HepG2 (cell line): ENCODE results near the gene SPOCD1. TPM values are rescaled to one million over a fixed set of nuclear protein-coding genes. Genes with fewer than 3 reads are reported as not detected.

ENCODE experiments used
- BCLAF1 ChIP-seq: fragments of 450-650 bp; IDR thresholded peaks from 2 replicates; pipeline ENCODE4 v1.6.1; 2017; ENCODE audit warnings: mild to moderate bottlenecking
- CEBPZ ChIP-seq: IDR thresholded peaks from 2 replicates; pipeline ENCODE4 v1.6.1; 2012; ENCODE audit warnings: low read length, improper control_type of control experiment
- HCFC1 ChIP-seq: fragments of 150-350 bp; IDR thresholded peaks from 2 replicates; pipeline ENCODE4 v1.6.1; 2014; ENCODE audit warnings: low read depth, low read length
- HMGXB4 ChIP-seq, 2 experiments: sonication (generic) in 1 of 2; formaldehyde crosslinking in 1 of 2; IDR thresholded peaks; 2 replicates each; pipeline versions ENCODE4 v1.4.0 to v1.6.1; 2018 to 2020; ENCODE audit warnings: missing genetic modification reagents in 2 of 2, borderline replicate concordance in 1 of 2, low read depth in 1 of 2, mild to moderate bottlenecking in 1 of 2, missing biosample characterization in 1 of 2
- PLSCR1 ChIP-seq: sonication (generic); formaldehyde crosslinking; IDR thresholded peaks from 2 replicates; pipeline ENCODE4 v1.5.0; 2020; ENCODE audit warnings: missing genetic modification reagents, mild to moderate bottlenecking, borderline replicate concordance
- SSRP1 ChIP-seq: IDR thresholded peaks from 2 replicates; pipeline ENCODE4 v1.6.1; 2016; ENCODE audit warnings: control low read depth
- ZNF292 ChIP-seq: sonication (generic); formaldehyde crosslinking; IDR thresholded peaks from 2 replicates; pipeline ENCODE4 v1.8.1; 2022; ENCODE audit warnings: mild to moderate bottlenecking, low read depth, missing genetic modification reagents, borderline replicate concordance
- ZNF318 ChIP-seq: sonication (generic); formaldehyde crosslinking; IDR thresholded peaks from 2 replicates; pipeline ENCODE4 v1.4.0; 2020; ENCODE audit warnings: mild to moderate bottlenecking, missing genetic modification reagents
- ZNF589 ChIP-seq: sonication (generic); formaldehyde crosslinking; conservative IDR thresholded peaks from 2 replicates; pipeline ENCODE4 v1.8.0; 2022; ENCODE audit warnings: mild to moderate bottlenecking, moderate library complexity, missing genetic modification reagents
- polyA plus RNA-seq, 8 experiments: library from polyadenylated mRNA; depleted of rRNA in 3 of 8; stranded (reverse) in 7 of 8; unstranded in 1 of 8; fragments of >200 nt; fragmentation: Illumina TruSeq in 4 of 8; extraction: Trizol in 4 of 8; gene quantifications; 2 replicates each; pipeline versions ENCODE4 v1.2.1 to v1.2.3, GENCODE V29; 2011 to 2016; ENCODE audit warnings: low read depth in 4 of 8, missing spikeins in 1 of 8, mixed read lengths in 1 of 8; ENCODE audit not compliant: insufficient read depth in 1 of 8
- total RNA-seq, 5 experiments: library from RNA; depleted of rRNA; stranded (reverse); fragments of >200 nt; fragmentation: Illumina TruSeq; extraction: Trizol; gene quantifications; 2 replicates each; pipeline ENCODE4 v1.2.3, GENCODE V29; 2016; ENCODE audit warnings: low read depth in 1 of 5

The SPOCD1 gene
- total and polyA plus RNA-seq, 2 of the 13 experiments (the other 11 are each of a cell fraction or from before 2014, with no cell fraction given) = 0.24 to 0.29 TPM

GRCh38 chr1:31782421-31783410 is 33.1 kb downstream of the SPOCD1 start (continued):
- TF ChIP-seq ZNF318 (CRISPR knock-in tag) (no peak), HCFC1 (no peak), SSRP1 (no peak), ZNF589 (no peak), PLSCR1 (CRISPR knock-in tag) (no peak), HMGXB4 (CRISPR knock-in tag; IDR thresholded peaks at IDR 0.05; ENCODE audit: borderline replicate concordance in 1 of 2, low read depth in 1 of 2) (no peak), BCLAF1 (no peak), CEBPZ (no peak), ZNF292 (CRISPR knock-in tag) (no peak)
